ENCODE results near the gene SUCNR1.
"Not testable (repeated sequence)": the region's sequence is repeated elsewhere in the genome, so short reads cannot be mapped to it uniquely, and the experiment has no call there.

SUCNR1 gene

DNA sequence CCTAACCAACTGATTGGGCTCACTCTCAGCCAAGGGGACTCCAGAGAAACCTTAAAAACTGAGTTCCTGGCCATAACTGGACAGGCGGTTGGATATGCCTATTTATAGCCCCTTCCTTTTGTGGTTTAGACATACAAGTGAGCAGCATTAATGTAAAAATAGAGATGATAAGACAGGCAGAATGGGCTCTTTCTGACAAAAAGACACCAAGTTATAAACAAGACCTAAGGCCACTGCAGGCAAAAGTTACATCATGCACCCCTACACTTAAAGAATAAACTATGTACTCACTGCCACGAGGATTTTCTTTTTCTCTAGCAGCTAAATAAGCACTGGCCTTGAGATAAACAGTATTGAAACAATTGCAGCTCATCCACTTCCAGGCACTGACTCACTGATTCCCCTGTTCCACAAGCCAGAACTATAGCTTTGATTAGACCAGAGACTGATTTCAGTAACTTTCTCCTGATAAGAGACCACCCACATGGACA is 30.1 kb downstream of the SUCNR1 start:
- DNase-seq, result no peak

- DNase-seq, result no peak
Observed at GRCh38 chr3:151905647-151906046, 32.2 kb downstream of the SUCNR1 start.

DNA sequence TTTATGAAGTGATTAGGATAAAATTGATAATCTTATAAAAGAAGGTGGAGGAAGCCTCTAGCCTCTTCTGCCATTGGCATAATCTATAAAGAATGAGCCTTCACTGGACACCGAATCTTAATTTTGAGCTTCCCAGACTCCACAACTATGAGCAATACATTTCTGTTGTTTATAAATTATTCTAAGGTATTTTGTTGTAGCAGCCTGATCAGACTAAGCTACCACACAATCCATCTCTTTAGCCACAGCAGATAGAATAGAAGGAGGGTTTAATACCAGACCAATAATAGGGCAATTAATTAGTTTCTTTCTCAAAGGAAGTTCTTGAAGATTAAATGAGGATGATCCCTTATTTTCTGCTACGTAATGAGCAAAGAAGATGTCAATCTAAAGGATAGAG is 33.3 kb downstream of the SUCNR1 start:
- DNase-seq, result no peak

GRCh38 chr3:151908399-151908798 is 35.0 kb downstream of the SUCNR1 start:
- DNase-seq, result no peak

GRCh38 chr3:151909681-151910405 is 36.4 kb downstream of the SUCNR1 start:
- no peak for DNase-seq

GRCh38 chr3:151911462-151911861 is 38.0 kb downstream of the SUCNR1 start:
- no peak for DNase-seq

DNA sequence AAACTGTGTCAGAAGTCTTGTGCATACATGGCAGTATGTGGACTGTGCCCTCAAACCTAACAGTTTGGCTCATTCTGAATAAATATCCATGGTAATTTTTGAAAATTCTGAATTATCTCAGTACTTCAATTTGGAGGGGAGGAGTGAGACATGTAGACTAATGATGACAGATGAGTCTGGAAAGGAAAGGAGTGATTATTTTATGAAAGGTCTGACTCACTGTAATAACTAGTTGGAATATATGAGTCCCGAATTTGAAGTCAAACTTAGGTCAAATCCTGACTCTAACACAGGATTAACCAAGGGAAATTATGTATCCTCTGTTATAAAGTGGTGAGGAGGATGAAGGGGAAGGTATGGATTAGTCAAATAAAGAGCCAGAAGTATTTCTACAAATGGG is 38.6 kb downstream of the SUCNR1 start:
- DNase-seq, result no peak

GRCh38 chr3:151916781-151917180 is 43.3 kb downstream of the SUCNR1 start:
- no peak for DNase-seq

DNA sequence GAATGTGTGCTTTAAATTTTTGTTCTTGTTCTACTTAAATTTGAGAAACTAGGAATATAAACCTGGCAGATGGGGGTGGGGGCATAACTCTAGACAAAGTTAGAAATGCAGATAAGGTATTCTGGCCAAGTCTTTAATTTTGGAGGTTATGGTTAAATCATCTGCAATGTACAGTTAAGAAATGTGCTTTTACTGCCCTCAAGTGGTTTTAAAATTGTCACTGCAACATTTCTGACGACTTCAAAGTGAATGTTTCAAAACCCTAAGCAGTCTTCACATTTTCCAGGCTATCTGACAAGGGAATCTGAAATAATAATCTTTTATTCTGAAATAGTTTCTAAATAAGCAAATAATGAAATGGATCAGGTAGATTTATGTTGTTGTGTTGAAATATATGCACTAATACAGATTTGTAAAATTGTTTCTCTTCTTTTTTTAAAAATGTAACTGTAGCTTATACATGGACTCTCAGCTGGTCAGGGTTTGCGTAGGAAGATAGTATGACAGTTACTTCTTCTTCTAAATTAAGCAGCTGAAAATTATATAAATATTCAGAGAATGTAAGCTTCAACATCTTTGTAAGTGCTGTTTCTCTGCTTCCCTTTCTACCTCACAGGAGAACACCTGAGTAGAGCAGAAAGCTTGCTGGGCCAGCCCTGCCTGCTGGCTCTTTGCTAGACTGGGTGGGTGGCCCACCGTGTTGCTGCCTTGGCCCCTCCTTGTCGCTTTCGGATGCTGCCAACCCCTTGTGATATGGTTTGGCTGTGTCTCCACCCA is 45.0 kb downstream of the SUCNR1 start:
- DNase-seq, result peak in 2 of 6 experiments; percentile 14 to 16

- DNase-seq, result no peak
Observed at GRCh38 chr3:151919030-151919328, 45.5 kb downstream of the SUCNR1 start.

DNA sequence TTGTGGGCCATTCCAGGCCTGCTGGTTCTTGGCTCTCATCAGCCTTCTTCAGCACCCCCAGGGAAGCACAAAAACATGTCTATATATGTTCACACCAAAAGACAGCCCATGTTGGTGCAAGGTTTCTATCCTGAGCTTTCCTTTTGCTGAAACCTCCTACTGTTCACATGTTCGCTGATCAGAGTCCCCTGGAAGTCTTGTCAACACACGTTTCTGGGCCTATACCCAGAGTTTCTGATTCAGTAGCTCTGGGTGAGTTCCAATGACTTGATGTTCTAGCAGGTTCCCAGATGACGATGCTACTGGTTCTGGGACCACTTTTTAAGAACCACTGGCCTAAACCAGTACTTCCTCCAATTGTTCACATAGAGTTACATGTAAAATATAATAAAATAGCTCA is 46.0 kb downstream of the SUCNR1 start:
- DNase-seq, result no peak

DNA sequence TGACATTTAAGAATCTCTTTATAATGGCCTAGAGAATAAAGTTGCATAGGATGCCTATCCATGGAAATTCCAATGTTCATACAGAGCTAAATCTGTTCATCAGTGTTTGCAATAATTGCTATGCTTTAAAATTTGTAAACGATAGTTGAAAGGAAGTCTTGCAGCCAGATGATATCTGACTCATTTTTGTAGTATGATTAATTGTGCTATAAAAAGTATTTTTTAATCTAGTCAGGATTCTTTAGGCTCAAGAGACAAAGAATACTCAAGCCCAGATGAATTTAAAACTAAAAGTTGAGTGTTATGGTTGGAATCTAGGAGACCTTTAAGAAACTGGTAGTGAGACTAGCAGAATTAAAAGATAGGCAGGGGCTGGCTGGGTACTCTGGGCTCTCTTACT is 50.5 kb downstream of the SUCNR1 start:
- no peak for DNase-seq

- DNase-seq, result no peak
Observed at GRCh38 chr3:151924753-151925152, 51.3 kb downstream of the SUCNR1 start.

DNA sequence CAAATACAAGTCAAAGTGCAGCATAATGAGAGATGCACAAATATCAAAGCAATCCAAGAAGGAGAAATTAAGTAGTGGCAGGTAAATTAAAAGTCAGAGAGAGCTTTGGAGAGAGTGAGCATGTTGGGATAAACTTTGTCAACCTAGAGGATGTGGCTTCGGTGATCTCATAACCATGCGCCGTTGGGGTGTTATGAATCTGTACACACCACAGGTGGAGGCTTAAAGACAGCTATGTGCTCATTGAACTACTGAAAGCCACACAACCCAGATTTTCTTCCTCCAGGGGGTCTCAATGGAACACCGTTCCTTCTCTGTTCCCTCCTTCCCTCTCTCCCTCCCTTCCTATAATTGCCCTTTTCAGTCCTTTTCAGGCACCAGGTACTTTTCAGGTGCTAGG is 52.0 kb downstream of the SUCNR1 start:
- no peak for DNase-seq

DNA sequence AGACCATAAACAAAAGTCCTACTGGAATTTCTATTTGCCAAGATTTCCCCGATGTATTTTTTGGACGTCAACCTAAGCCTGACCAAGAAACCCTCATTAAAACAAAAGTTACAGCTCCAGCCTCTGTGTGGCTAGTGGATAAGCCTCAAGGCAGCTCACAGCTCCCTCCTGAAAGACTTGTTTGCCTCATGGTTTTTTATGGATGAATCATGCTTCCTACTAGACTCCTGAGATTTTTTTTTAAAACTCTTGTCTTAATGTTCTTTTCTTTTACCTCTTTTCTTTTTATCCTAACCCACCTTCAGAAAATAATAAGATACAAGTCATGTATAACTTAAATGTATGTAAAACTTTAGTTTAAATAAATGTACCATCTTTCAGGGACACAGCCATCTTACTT is 52.4 kb downstream of the SUCNR1 start:
- DNase-seq, result no peak

- no peak for DNase-seq
Observed at GRCh38 chr3:151926956-151927355, 53.5 kb downstream of the SUCNR1 start.

- not testable (repeated sequence) for DNase-seq
Observed at GRCh38 chr3:151927915-151928525, 54.6 kb downstream of the SUCNR1 start.

- no peak for DNase-seq
Observed at GRCh38 chr3:151931171-151931570, 57.7 kb downstream of the SUCNR1 start.

- DNase-seq, result no peak
Observed at GRCh38 chr3:151933234-151933853, 59.9 kb downstream of the SUCNR1 start.
